ENCODE measurements around the gene ARID1A.

The ARID1A gene

GRCh38 chr1:26827663-26828062 is 131.8 kb downstream of the ARID1A start:
- DNase-seq (ENCODE audit: low read depth): no peak

GRCh38 chr1:26828411-26828991 is 132.7 kb downstream of the ARID1A start:
- no peak for DNase-seq (ENCODE audit: low read depth)

- DNase-seq (ENCODE audit: low read depth): no peak
Observed at GRCh38 chr1:26829184-26829911, 133.5 kb downstream of the ARID1A start.

GRCh38 chr1:26831059-26831458 is 135.2 kb downstream of the ARID1A start:
- no peak for DNase-seq (ENCODE audit: low read depth)
